Measurements from ENCODE around the gene SIGLEC7.

- no peak for TF ChIP-seq POLR2A (IDR thresholded peaks at IDR 0.05)
- TF ChIP-seq, protein P1, sequence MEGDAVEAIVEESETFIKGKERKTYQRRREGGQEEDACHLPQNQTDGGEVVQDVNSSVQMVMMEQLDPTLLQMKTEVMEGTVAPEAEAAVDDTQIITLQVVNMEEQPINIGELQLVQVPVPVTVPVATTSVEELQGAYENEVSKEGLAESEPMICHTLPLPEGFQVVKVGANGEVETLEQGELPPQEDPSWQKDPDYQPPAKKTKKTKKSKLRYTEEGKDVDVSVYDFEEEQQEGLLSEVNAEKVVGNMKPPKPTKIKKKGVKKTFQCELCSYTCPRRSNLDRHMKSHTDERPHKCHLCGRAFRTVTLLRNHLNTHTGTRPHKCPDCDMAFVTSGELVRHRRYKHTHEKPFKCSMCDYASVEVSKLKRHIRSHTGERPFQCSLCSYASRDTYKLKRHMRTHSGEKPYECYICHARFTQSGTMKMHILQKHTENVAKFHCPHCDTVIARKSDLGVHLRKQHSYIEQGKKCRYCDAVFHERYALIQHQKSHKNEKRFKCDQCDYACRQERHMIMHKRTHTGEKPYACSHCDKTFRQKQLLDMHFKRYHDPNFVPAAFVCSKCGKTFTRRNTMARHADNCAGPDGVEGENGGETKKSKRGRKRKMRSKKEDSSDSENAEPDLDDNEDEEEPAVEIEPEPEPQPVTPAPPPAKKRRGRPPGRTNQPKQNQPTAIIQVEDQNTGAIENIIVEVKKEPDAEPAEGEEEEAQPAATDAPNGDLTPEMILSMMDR (IDR thresholded peaks at IDR 0.05) = no peak
Measured at GRCh38 chr19:51100601-51101000, 41.5 kb upstream of the SIGLEC7 start.
